Trophoblast cell (in vitro differentiated cells and primary cell): Measurements from ENCODE around the gene ABAT.

Experiments
- DNase-seq, 2 donors: peaks; one replicate each; pipeline ENCODE4 v3.0.0-alpha.2; 2016
- H2AFZ ChIP-seq: 2 replicates; pipeline ENCODE4 v1.6.1; 2013; ENCODE audit warnings: low read length, moderate library complexity, mild to moderate bottlenecking; ENCODE audit not compliant: insufficient read depth, poor library complexity
- H2AK5ac ChIP-seq: 2 replicates; pipeline ENCODE4 v1.6.1; 2013; ENCODE audit warnings: mild to moderate bottlenecking, low read length
- H2BK120ac ChIP-seq: 2 replicates; pipeline ENCODE4 v1.6.1; 2013; ENCODE audit warnings: low read length, mild to moderate bottlenecking, moderate library complexity; ENCODE audit not compliant: insufficient read depth, poor library complexity
- H2BK12ac ChIP-seq: 2 replicates; pipeline ENCODE4 v1.6.1; 2013; ENCODE audit warnings: mild to moderate bottlenecking, low read length, moderate library complexity
- H2BK5ac ChIP-seq: 2 replicates; pipeline ENCODE4 v1.6.1; 2013; ENCODE audit warnings: low read length, low read depth, moderate library complexity, mild to moderate bottlenecking; ENCODE audit not compliant: poor library complexity
- H3K14ac ChIP-seq: 2 replicates; pipeline ENCODE4 v1.6.1; 2013; ENCODE audit warnings: mild to moderate bottlenecking, low read length
- H3K18ac ChIP-seq: 2 replicates; pipeline ENCODE4 v1.6.1; 2013; ENCODE audit warnings: mild to moderate bottlenecking, low read length
- H3K23ac ChIP-seq: 2 replicates; pipeline ENCODE4 v1.6.1; 2013; ENCODE audit warnings: low read length
- H3K27ac ChIP-seq: 2 replicates; pipeline ENCODE4 v1.5.1; 2013; ENCODE audit warnings: low read depth, mild to moderate bottlenecking, inconsistent platforms, low read length, moderate library complexity
- H3K27me3 ChIP-seq: 2 replicates; pipeline ENCODE4 v1.6.1; 2013; ENCODE audit warnings: inconsistent platforms, mild to moderate bottlenecking, low read length, moderate library complexity; ENCODE audit not compliant: insufficient read depth
- H3K36me3 ChIP-seq, 2 experiments: 1 replicate in 1 of 2; 2 replicates in 1 of 2; pipeline ENCODE4 v1.6.1; 2013; ENCODE audit warnings: low read length in 2 of 2, mild to moderate bottlenecking in 2 of 2, moderate library complexity in 1 of 2; ENCODE audit not compliant: insufficient read depth in 2 of 2, control insufficient read depth in 1 of 2
- H3K4ac ChIP-seq: 2 replicates; pipeline ENCODE4 v1.6.1; 2013; ENCODE audit warnings: low read depth, mild to moderate bottlenecking, low read length, moderate library complexity
- H3K4me1 ChIP-seq, 2 experiments: 1 replicate in 1 of 2; 2 replicates in 1 of 2; pipeline ENCODE4 v1.6.1; 2013; ENCODE audit warnings: low read length in 2 of 2, mild to moderate bottlenecking in 2 of 2, moderate library complexity in 1 of 2; ENCODE audit not compliant: insufficient read depth in 2 of 2, control insufficient read depth in 1 of 2
- H3K4me2 ChIP-seq: 2 replicates; pipeline ENCODE4 v1.6.1; 2013; ENCODE audit warnings: inconsistent platforms, mild to moderate bottlenecking, low read length, moderate library complexity
- H3K4me3 ChIP-seq: 2 replicates; pipeline ENCODE4 v1.5.1; 2013; ENCODE audit warnings: mild to moderate bottlenecking, low read depth, low read length, inconsistent platforms
- H3K79me1 ChIP-seq: one replicate; pipeline ENCODE4 v1.6.1; 2013; ENCODE audit warnings: low read length
- H3K79me2 ChIP-seq: 2 replicates; pipeline ENCODE4 v1.6.1; 2013; ENCODE audit warnings: low read length, mild to moderate bottlenecking; ENCODE audit not compliant: control insufficient read depth, insufficient read depth, poor library complexity
- H3K9ac ChIP-seq: 2 replicates; pipeline ENCODE4 v1.6.1; 2013; ENCODE audit warnings: mild to moderate bottlenecking, low read length
- H3K9me3 ChIP-seq: 2 replicates; pipeline ENCODE4 v1.6.1; 2013; ENCODE audit warnings: low read depth, mild to moderate bottlenecking, control low read depth, inconsistent platforms, low read length; ENCODE audit not compliant: insufficient read depth
- H4K12ac ChIP-seq: 2 replicates; pipeline ENCODE4 v1.6.1; 2013; ENCODE audit warnings: low read depth, mild to moderate bottlenecking, low read length, moderate library complexity
- H4K8ac ChIP-seq: 2 replicates; pipeline ENCODE4 v1.6.1; 2013; ENCODE audit warnings: low read depth, mild to moderate bottlenecking, low read length, moderate library complexity
- H4K91ac ChIP-seq: one replicate; pipeline ENCODE4 v1.6.1; 2013; ENCODE audit warnings: low read depth, mild to moderate bottlenecking, low read length, moderate library complexity
- WGBS: extraction: QIAGEN DNeasy Blood & Tissue Kit; methylation state at CpG from one replicate; pipeline ENCODE4 v1.1.7; 2013; ENCODE audit warnings: missing lambda C conversion rate; ENCODE audit not compliant: insufficient read length, insufficient coverage; ENCODE audit errors: extremely low coverage; 5-methylcytosine and 5-hydroxymethylcytosine counted together

ABAT gene

GRCh38 chr16:8763899-8764298 is 89.5 kb downstream of the ABAT start:
- no peak overlapping the region for H2AFZ ChIP-seq
- H3K4me3 ChIP-seq, result no peak overlapping the region
- H2BK12ac ChIP-seq, result no peak overlapping the region
- WGBS, result no CpG with 5 or more reads among the region's 10 CpGs
- peaks cover 4% of the 10 kb centered on the region for H3K9me3 ChIP-seq
- no peak overlapping the region for H2AK5ac ChIP-seq
- no peak overlapping the region for H2BK120ac ChIP-seq
- no peak overlapping the region for H4K91ac ChIP-seq
- no peaks in the 10 kb centered on the region for H3K79me2 ChIP-seq
- no peak overlapping the region for H3K4ac ChIP-seq
- H3K27me3 ChIP-seq, result no peaks in the 10 kb centered on the region
- H3K9ac ChIP-seq, result no peak overlapping the region
- H2BK5ac ChIP-seq, result no peak overlapping the region
- H3K36me3 ChIP-seq, result no peaks in the 10 kb centered on the region
- H4K12ac ChIP-seq, result no peak overlapping the region
- DNase-seq, result no peak
- no peak overlapping the region for H3K27ac ChIP-seq
- no peaks in the 10 kb centered on the region for H3K79me1 ChIP-seq
- no peak overlapping the region for H3K14ac ChIP-seq
- no peak overlapping the region for H3K18ac ChIP-seq
- H4K8ac ChIP-seq, result no peak overlapping the region
- no peaks in the 10 kb centered on the region for H3K4me1 ChIP-seq
- no peak overlapping the region for H3K23ac ChIP-seq
- no peak overlapping the region for H3K4me2 ChIP-seq

DNA sequence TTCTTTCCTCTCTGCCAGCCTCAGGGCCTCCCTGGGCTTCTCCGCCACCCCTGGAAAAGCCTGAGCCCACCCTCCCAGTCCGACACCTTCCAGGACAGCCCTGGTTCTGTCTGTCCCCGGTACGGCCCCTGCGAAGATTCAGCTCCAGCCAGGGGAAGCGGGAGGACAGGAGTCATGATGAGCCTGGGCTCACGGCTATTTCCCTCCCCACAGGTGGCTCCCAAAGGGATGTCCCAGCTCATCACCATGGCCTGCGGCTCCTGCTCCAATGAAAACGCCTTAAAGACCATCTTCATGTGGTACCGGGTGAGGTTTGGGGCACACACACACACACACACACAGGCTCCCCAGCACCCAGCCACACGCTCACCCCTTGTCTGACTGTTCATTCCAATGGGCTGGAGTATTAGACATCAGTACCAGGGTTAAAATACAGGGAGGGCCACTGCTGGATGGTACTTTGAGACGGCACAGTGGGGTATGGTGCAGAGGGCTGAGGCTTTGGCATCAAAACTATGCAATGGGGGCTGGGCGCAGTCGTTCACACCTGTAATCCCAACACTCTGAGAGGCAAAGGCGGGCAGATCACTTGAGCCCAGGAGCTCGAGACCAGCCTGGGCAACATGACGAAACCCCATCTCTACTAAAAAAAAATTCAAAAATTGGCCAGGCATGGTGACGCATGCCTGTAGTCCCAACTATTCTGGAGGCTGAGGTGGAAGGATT is 90.3 kb downstream of the ABAT start:
- H3K4me2 ChIP-seq, result no peak overlapping the region
- H3K27ac ChIP-seq, result no peak overlapping the region
- H3K9me3 ChIP-seq, result peaks cover 4% of the 10 kb centered on the region
- H3K4me1 ChIP-seq, result no peaks in the 10 kb centered on the region
- H4K8ac ChIP-seq, result no peak overlapping the region
- H3K79me1 ChIP-seq, result no peaks in the 10 kb centered on the region
- no peaks in the 10 kb centered on the region for H3K79me2 ChIP-seq
- WGBS, result no CpG with 5 or more reads among the region's 18 CpGs
- no peak overlapping the region for H4K12ac ChIP-seq
- no peak overlapping the region for H2AFZ ChIP-seq
- H3K9ac ChIP-seq, result no peak overlapping the region
- no peak overlapping the region for H2BK12ac ChIP-seq
- no peak overlapping the region for H2BK120ac ChIP-seq
- H4K91ac ChIP-seq, result no peak overlapping the region
- H3K14ac ChIP-seq, result no peak overlapping the region
- H3K27me3 ChIP-seq, result no peaks in the 10 kb centered on the region
- DNase-seq, result no peak
- H3K23ac ChIP-seq, result no peak overlapping the region
- H3K4me3 ChIP-seq, result no peak overlapping the region
- no peak overlapping the region for H3K4ac ChIP-seq
- H3K36me3 ChIP-seq, result no peaks in the 10 kb centered on the region
- H2AK5ac ChIP-seq, result no peak overlapping the region
- no peak overlapping the region for H2BK5ac ChIP-seq
- H3K18ac ChIP-seq, result no peak overlapping the region

DNA sequence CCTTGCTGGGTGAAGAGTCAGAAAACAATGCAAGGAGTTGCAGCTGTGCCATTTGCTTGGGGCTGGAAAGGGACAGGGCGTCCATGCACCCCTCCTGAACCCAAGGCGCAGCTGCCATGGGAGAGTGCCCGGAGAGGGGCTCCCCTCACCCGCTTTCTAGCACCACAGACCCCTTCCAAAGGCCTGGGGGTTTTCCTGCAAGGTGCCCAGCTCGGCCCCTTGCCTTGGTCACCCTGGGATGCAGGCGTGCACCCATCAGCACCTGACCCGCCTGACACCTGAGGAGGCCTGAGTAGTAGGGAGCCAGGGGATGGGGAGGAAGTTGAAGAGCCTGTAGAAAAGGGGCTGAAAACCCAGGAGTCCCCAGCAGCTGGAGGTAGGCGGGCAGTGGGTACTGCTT is 92.8 kb downstream of the ABAT start:
- Histone ChIP-seq H3K79me1 (no peaks in the 10 kb centered on the region), H3K4me1 (no peaks in the 10 kb centered on the region), H4K12ac (no peak overlapping the region), H2BK120ac (no peak overlapping the region), H3K9me3 (peaks cover 2% of the 10 kb centered on the region), H3K18ac (no peak overlapping the region), H3K4ac (no peak overlapping the region), H4K91ac (no peak overlapping the region), H3K27ac (no peak overlapping the region), H3K79me2 (no peaks in the 10 kb centered on the region), H4K8ac (no peak overlapping the region), H2AK5ac (no peak overlapping the region), H2AFZ (no peak overlapping the region), H3K4me3 (no peak overlapping the region), H2BK5ac (no peak overlapping the region), H3K36me3 (no peaks in the 10 kb centered on the region), H3K9ac (no peak overlapping the region), H2BK12ac (no peak overlapping the region), H3K14ac (no peak overlapping the region), H3K27me3 (no peaks in the 10 kb centered on the region), H3K4me2 (no peak overlapping the region), H3K23ac (no peak overlapping the region)
- WGBS, result no CpG with 5 or more reads among the region's 8 CpGs
- DNase-seq, result no peak

GRCh38 chr16:8768283-8768682 is 93.9 kb downstream of the ABAT start:
- H2BK12ac ChIP-seq, result no peak overlapping the region
- H3K4ac ChIP-seq, result no peak overlapping the region
- H3K79me1 ChIP-seq, result no peaks in the 10 kb centered on the region
- no peak overlapping the region for H2AFZ ChIP-seq
- no peaks in the 10 kb centered on the region for H3K79me2 ChIP-seq
- H3K18ac ChIP-seq, result no peak overlapping the region
- no peak for DNase-seq
- H3K36me3 ChIP-seq, result no peaks in the 10 kb centered on the region
- no peak overlapping the region for H3K27ac ChIP-seq
- no peak overlapping the region for H3K4me2 ChIP-seq
- H3K4me3 ChIP-seq, result no peak overlapping the region
- H3K27me3 ChIP-seq, result no peaks in the 10 kb centered on the region
- peaks cover 1% of the 10 kb centered on the region for H3K9me3 ChIP-seq
- no peak overlapping the region for H4K8ac ChIP-seq
- no peak overlapping the region for H2AK5ac ChIP-seq
- no peak overlapping the region for H2BK5ac ChIP-seq
- H3K4me1 ChIP-seq, result no peaks in the 10 kb centered on the region
- WGBS, result no CpG with 5 or more reads among the region's 12 CpGs
- no peak overlapping the region for H3K23ac ChIP-seq
- no peak overlapping the region for H4K91ac ChIP-seq
- no peak overlapping the region for H3K14ac ChIP-seq
- no peak overlapping the region for H4K12ac ChIP-seq
- no peak overlapping the region for H3K9ac ChIP-seq
- no peak overlapping the region for H2BK120ac ChIP-seq
